Keratinocyte (primary cell): Measurements from ENCODE around the gene GPR15LG. TPM values are rescaled to one million over a fixed set of nuclear protein-coding genes. Genes with fewer than 3 reads are reported as not detected.
A peak's percentile ranks its signal among the peaks of the same experiment; 100 is the strongest.

Source experiments
- DNase-seq: peaks from one replicate; pipeline ENCODE4 v3.0.0-alpha.2; 2011; ENCODE audit warnings: low read depth, missing footprints, low spot score
- FAIRE-seq: peaks from 2 replicates; lab custom pipeline; 2011; peaks lifted over from hg19 to GRCh38; lab: Jason Lieb, UNC
- H2AFZ ChIP-seq: 2 replicates; pipeline ENCODE4 v1.6.0; 2012; ENCODE audit warnings: low read length, control low read depth, inconsistent platforms; ENCODE audit not compliant: control insufficient read depth
- H3K27ac ChIP-seq: 2 replicates; pipeline ENCODE4 v1.5.1; 2011; ENCODE audit warnings: low read length; ENCODE audit not compliant: control insufficient read depth, insufficient read depth
- H3K27me3 ChIP-seq: 3 replicates; pipeline ENCODE4 v1.6.0; 2011; ENCODE audit warnings: low read length; ENCODE audit not compliant: control insufficient read depth, insufficient read depth; ENCODE audit errors: extremely low read depth
- H3K36me3 ChIP-seq, 2 experiments: 2 replicates in 1 of 2; 3 replicates in 1 of 2; pipeline ENCODE4 v1.5.1; 2011; ENCODE audit warnings: low read length in 2 of 2, mild to moderate bottlenecking in 1 of 2; ENCODE audit not compliant: control insufficient read depth in 2 of 2, insufficient read depth in 2 of 2; ENCODE audit errors: extremely low read depth in 1 of 2
- H3K4me1 ChIP-seq: 3 replicates; pipeline ENCODE4 v1.5.1; 2011; ENCODE audit warnings: low read length; ENCODE audit not compliant: control insufficient read depth, insufficient read depth; ENCODE audit errors: extremely low read depth
- H3K4me2 ChIP-seq: 3 replicates; pipeline ENCODE4 v1.6.0; 2011; ENCODE audit warnings: low read depth, low read length; ENCODE audit not compliant: control insufficient read depth, insufficient read depth; ENCODE audit errors: extremely low read depth
- H3K4me3 ChIP-seq, 3 experiments: fragments of 200-600 bp in 1 of 3; sonication (generic) in 1 of 3; 2 replicates in 2 of 3; 3 replicates in 1 of 3; pipeline ENCODE4 v1.5.1; 2011 to 2016; ENCODE audit warnings: low read length in 3 of 3, mild to moderate bottlenecking in 3 of 3, control low read depth in 2 of 3, inconsistent platforms in 1 of 3, low read depth in 1 of 3, mixed read lengths in 1 of 3, mixed run types in 1 of 3, moderate library complexity in 1 of 3; ENCODE audit not compliant: control insufficient read depth in 2 of 3, insufficient read depth in 2 of 3; ENCODE audit errors: extremely low read depth in 1 of 3
- H3K79me2 ChIP-seq: 2 replicates; pipeline ENCODE4 v1.6.0; 2012; ENCODE audit warnings: low read length; ENCODE audit not compliant: control insufficient read depth, insufficient read depth
- H3K9ac ChIP-seq: 3 replicates; pipeline ENCODE4 v1.6.0; 2011; ENCODE audit warnings: low read length; ENCODE audit not compliant: control insufficient read depth, insufficient read depth; ENCODE audit errors: extremely low read depth
- H3K9me1 ChIP-seq: 3 replicates; pipeline ENCODE4 v1.6.0; 2011; ENCODE audit warnings: low read length; ENCODE audit not compliant: control insufficient read depth, insufficient read depth; ENCODE audit errors: extremely low read depth
- H3K9me3 ChIP-seq: 2 replicates; pipeline ENCODE4 v1.5.1; 2012; ENCODE audit warnings: low read depth, low read length; ENCODE audit not compliant: control insufficient read depth
- H4K20me1 ChIP-seq: 3 replicates; pipeline ENCODE4 v1.6.0; 2011; ENCODE audit warnings: low read length; ENCODE audit not compliant: control insufficient read depth, insufficient read depth; ENCODE audit errors: extremely low read depth
- CTCF ChIP-seq, 3 experiments: IDR thresholded peaks in 1 of 3; conservative IDR thresholded peaks in 1 of 3; optimal IDR thresholded peaks in 1 of 3; 2 replicates in 2 of 3; 3 replicates in 1 of 3; pipeline versions ENCODE3 to v1.5.1; 2011; ENCODE audit warnings: low read length in 3 of 3, mild to moderate bottlenecking in 3 of 3, moderate library complexity in 2 of 3, control low read depth in 1 of 3, inconsistent platforms in 1 of 3; ENCODE audit not compliant: insufficient read depth in 2 of 3; ENCODE audit errors: extremely low read depth in 1 of 3
- EZH2 ChIP-seq: IDR thresholded peaks from one replicate; pipeline ENCODE4 v1.6.1; 2012; ENCODE audit warnings: inconsistent platforms, mild to moderate bottlenecking, low read length, moderate library complexity
- dilution Hi-C: fragments of 300-500 bp; cut with MboI; formaldehyde crosslinking; loops from one replicate; pipeline ENCODE4 v1.7.0; 2020; ENCODE audit warnings: low sequenced_read_pairs; ENCODE audit not compliant: extremely low pct_ligation_motif_present
- polyA plus RNA-seq, 5 experiments: library from polyadenylated mRNA; depleted of rRNA in 3 of 5; stranded (reverse) in 3 of 5; stranded (forward) in 1 of 5; unstranded in 1 of 5; fragments of >200 nt; gene quantifications; 1 replicate in 1 of 5; 2 replicates in 3 of 5; 3 replicates in 1 of 5; pipeline versions ENCODE4 v1.2.1 to v1.2.3, GENCODE V29; 2011 to 2012; ENCODE audit warnings: missing spikeins in 2 of 5, low read depth in 1 of 5, low replicate concordance in 1 of 5

Gene GPR15LG
- polyA plus RNA-seq, 1 donor (not counting 4 experiments of a cell fraction or from before 2014, with no cell fraction given), result 10.4 TPM

GRCh38 chr10:84175436-84175835 lies 1.8 kb downstream of the GPR15LG start:
- no peak overlapping the region for H3K4me3 ChIP-seq
- no peak overlapping the region for H3K4me2 ChIP-seq
- no peak for TF ChIP-seq EZH2
- TF ChIP-seq CTCF (optimal IDR thresholded peaks at IDR 0.05 in 1 of 3, IDR thresholded peaks at IDR 0.05 in 1 of 3, conservative IDR thresholded peaks at IDR 0.05 in 1 of 3; ENCODE audit: extremely low read depth in 1 of 3, insufficient read depth in 2 of 3, low read length in 3 of 3), result no peak
- H3K27ac ChIP-seq, result no peak overlapping the region
- H3K4me1 ChIP-seq, result peaks cover 38% of the 10 kb centered on the region
- H2AFZ ChIP-seq, result no peak overlapping the region
- DNase-seq, result no peak
- H3K79me2 ChIP-seq, result no peaks in the 10 kb centered on the region
- no peaks in the 10 kb centered on the region for H3K27me3 ChIP-seq
- H4K20me1 ChIP-seq, result no peaks in the 10 kb centered on the region
- H3K9me3 ChIP-seq, result no peaks in the 10 kb centered on the region
- H3K36me3 ChIP-seq, result no peaks in the 10 kb centered on the region
- dilution Hi-C loops, result no loop called here
- no peak for FAIRE-seq
- peaks cover 3% of the 10 kb centered on the region for H3K9me1 ChIP-seq
- no peak overlapping the region for H3K9ac ChIP-seq

GRCh38 chr10:84176351-84176750 lies 2.8 kb downstream of the GPR15LG start:
- peak overlapping the region; percentile 36 for H2AFZ ChIP-seq
- no peak overlapping the region for H3K27ac ChIP-seq
- H4K20me1 ChIP-seq, result no peaks in the 10 kb centered on the region
- H3K36me3 ChIP-seq, result no peaks in the 10 kb centered on the region
- DNase-seq (no peak), FAIRE-seq (no peak)
- dilution Hi-C loops, result no loop called here
- H3K9me3 ChIP-seq, result no peaks in the 10 kb centered on the region
- TF ChIP-seq EZH2 (no peak), CTCF (optimal IDR thresholded peaks at IDR 0.05 in 1 of 3, IDR thresholded peaks at IDR 0.05 in 1 of 3, conservative IDR thresholded peaks at IDR 0.05 in 1 of 3; ENCODE audit: extremely low read depth in 1 of 3, insufficient read depth in 2 of 3, low read length in 3 of 3) (no peak)
- H3K9me1 ChIP-seq, result peaks cover 3% of the 10 kb centered on the region
- no peak overlapping the region for H3K9ac ChIP-seq
- no peaks in the 10 kb centered on the region for H3K27me3 ChIP-seq
- no peaks in the 10 kb centered on the region for H3K79me2 ChIP-seq
- peaks cover 37% of the 10 kb centered on the region for H3K4me1 ChIP-seq
- no peak overlapping the region for H3K4me3 ChIP-seq
- H3K4me2 ChIP-seq, result no peak overlapping the region
